ENCODE data around the gene B4GALNT3. TPM values are rescaled to one million over a fixed set of nuclear protein-coding genes. Genes with fewer than 3 reads are reported as not detected.

B4GALNT3 gene
- total RNA-seq, 1 donor from 2014 or later = 43.4 TPM

- DNase-seq = no peak
- Histone ChIP-seq H3K27me3 (ENCODE audit: low read depth) (peaks cover 4% of the 10 kb centered on the region), H3K27ac (replicated peaks) (no peak overlapping the region), H3K36me3 (no peaks in the 10 kb centered on the region), H3K4me3 (no peak overlapping the region), H3K9me3 (replicated peaks) (no peaks in the 10 kb centered on the region), H3K4me1 (peaks cover 9% of the 10 kb centered on the region)
- intact Hi-C loops (cut with micrococcal nuclease) = loop anchor here (5.0 kb wide), 1 partner anchor 100 kb away; no protein-coding TSS in a partner anchor
- TF ChIP-seq CTCF (IDR thresholded peaks at IDR 0.05; ENCODE audit: borderline replicate concordance) = no peak
Observed at GRCh38 chr12:447141-447540, 12.6 kb upstream of the B4GALNT3 start.

- Histone ChIP-seq H3K4me1 (peaks cover 14% of the 10 kb centered on the region), H3K36me3 (no peaks in the 10 kb centered on the region), H3K9me3 (replicated peaks) (no peaks in the 10 kb centered on the region), H3K27ac (replicated peaks) (no peak overlapping the region), H3K4me3 (no peak overlapping the region), H3K27me3 (ENCODE audit: low read depth) (peaks cover 4% of the 10 kb centered on the region)
- intact Hi-C loops (cut with micrococcal nuclease) = loop anchor here (5.0 kb wide), 1 partner anchor 98 kb away; no protein-coding TSS in a partner anchor
- no peak for DNase-seq
- TF ChIP-seq CTCF (IDR thresholded peaks at IDR 0.05; ENCODE audit: borderline replicate concordance) = no peak
Observed at GRCh38 chr12:449203-449602, 10.5 kb upstream of the B4GALNT3 start.

DNA sequence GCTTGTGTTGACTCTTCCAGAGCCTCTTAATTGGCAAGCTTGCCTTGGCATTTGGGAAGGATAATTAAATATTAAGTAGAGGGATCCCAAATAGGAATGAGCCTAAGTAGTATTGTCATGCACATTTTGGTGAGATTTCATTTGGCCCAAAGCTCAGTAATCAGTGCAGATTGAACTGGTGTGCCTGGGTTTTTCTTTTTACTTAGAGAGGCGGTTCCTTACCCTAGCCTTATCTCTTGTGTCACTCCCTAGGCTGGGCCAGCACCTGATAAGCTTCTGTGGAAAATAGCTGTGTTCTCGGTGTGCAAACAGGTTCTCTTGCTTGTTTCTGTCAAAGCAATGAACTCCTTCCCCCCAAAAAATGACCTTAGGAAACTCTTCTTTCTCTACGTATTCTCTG, 9.3 kb upstream of the B4GALNT3 start:
- DNase-seq = no peak
- H3K4me3 ChIP-seq = no peak overlapping the region
- H3K27ac ChIP-seq (replicated peaks) = no peak overlapping the region
- H3K36me3 ChIP-seq = no peaks in the 10 kb centered on the region
- H3K4me1 ChIP-seq = peaks cover 26% of the 10 kb centered on the region
- intact Hi-C loops (cut with micrococcal nuclease) = no loop called here
- no peak for TF ChIP-seq CTCF (IDR thresholded peaks at IDR 0.05; ENCODE audit: borderline replicate concordance)
- peaks cover 4% of the 10 kb centered on the region for H3K27me3 ChIP-seq (ENCODE audit: low read depth)
- H3K9me3 ChIP-seq (replicated peaks) = no peaks in the 10 kb centered on the region

DNA sequence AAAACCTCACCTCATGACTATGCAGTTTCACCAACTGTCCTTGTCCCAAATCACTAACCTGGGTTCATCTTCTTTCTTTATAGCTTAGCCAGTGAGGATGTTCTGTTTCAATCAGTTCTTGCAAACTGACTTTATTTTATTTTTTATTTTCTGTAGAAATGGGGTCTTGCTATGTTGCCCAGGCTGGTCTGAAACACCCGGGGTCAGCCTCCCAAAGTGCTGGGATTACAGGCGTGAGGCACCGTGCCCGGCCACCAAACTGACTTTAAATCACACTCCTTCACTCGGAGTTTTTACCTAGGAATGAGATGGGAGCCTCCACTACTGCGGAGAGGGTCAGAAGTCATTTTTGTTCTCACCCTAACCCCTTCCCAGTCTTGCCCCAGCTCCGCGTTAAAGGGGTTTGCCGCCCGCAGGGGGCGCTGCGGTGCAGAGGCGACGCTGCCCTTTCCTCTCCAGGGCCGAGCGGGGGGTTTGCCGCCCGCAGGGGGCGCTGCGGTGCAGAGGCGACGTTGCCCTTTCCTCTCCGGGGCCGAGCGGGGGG, 7.0 kb upstream of the B4GALNT3 start:
- H3K36me3 ChIP-seq = no peaks in the 10 kb centered on the region
- H3K9me3 ChIP-seq (replicated peaks) = no peaks in the 10 kb centered on the region
- H3K4me3 ChIP-seq = no peak overlapping the region
- TF ChIP-seq CTCF (IDR thresholded peaks at IDR 0.05; ENCODE audit: borderline replicate concordance) = no peak
- no peak for DNase-seq
- H3K27ac ChIP-seq (replicated peaks) = no peak overlapping the region
- intact Hi-C loops (cut with micrococcal nuclease) = no loop called here
- peaks cover 12% of the 10 kb centered on the region for H3K27me3 ChIP-seq (ENCODE audit: low read depth)
- H3K4me1 ChIP-seq = peaks cover 38% of the 10 kb centered on the region

DNA sequence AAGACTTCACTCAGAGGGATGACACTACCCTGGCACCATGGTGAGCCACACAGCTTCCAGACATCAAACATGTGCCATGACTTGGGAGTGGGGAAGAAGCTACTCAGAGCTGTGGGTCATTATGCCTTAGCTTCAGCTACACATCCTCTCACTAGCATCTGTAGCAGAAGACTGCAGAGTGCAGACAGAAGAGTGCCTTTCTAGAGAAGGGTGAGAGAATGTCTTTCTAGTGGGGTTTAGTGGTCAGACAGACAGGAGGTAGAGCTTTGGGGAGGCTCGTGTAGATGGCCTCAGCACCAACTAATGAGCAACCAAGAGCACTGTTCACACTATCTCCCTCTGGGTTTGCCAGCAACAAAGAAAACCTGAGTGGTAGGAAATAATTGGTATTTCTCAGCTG, 4.9 kb upstream of the B4GALNT3 start:
- Histone ChIP-seq H3K9me3 (replicated peaks) (no peaks in the 10 kb centered on the region), H3K4me3 (no peak overlapping the region), H3K4me1 (peaks cover 40% of the 10 kb centered on the region), H3K36me3 (no peaks in the 10 kb centered on the region), H3K27me3 (ENCODE audit: low read depth) (peaks cover 30% of the 10 kb centered on the region), H3K27ac (replicated peaks) (peak overlapping the region; percentile 83)
- DNase-seq = no peak
- intact Hi-C loops (cut with micrococcal nuclease) = no loop called here
- no peak for TF ChIP-seq CTCF (IDR thresholded peaks at IDR 0.05; ENCODE audit: borderline replicate concordance)
